Left ventricle myocardium inferior (tissue), 1 donor: ENCODE results near the gene PTPRR. TPM values are rescaled to one million over a fixed set of nuclear protein-coding genes. Genes with fewer than 3 reads are reported as not detected.

Experiments
- DNase-seq: peaks from one replicate; pipeline ENCODE4 v3.0.0-alpha.2; 2020
- H3K27ac ChIP-seq: fragments of 200-600 bp; replicated peaks from 2 replicates; pipeline ENCODE4 v1.8.0; 2021
- H3K27me3 ChIP-seq: fragments of 200-600 bp; 2 replicates; pipeline ENCODE4 v1.8.0; 2021; ENCODE audit warnings: low read depth
- H3K36me3 ChIP-seq: fragments of 200-600 bp; 2 replicates; pipeline ENCODE4 v1.8.0; 2021
- H3K4me1 ChIP-seq: fragments of 200-600 bp; 2 replicates; pipeline ENCODE4 v1.8.0; 2021
- H3K4me3 ChIP-seq: fragments of 200-600 bp; 2 replicates; pipeline ENCODE4 v1.8.0; 2021; ENCODE audit warnings: mild to moderate bottlenecking, moderate library complexity
- H3K9me3 ChIP-seq: fragments of 200-600 bp; replicated peaks from 2 replicates; pipeline ENCODE4 v1.8.0; 2021
- CTCF ChIP-seq: fragments of 200-600 bp; IDR thresholded peaks from 2 replicates; pipeline ENCODE4 v1.8.0; 2021; ENCODE audit warnings: antibody characterized with exemption, mild to moderate bottlenecking, borderline replicate concordance
- intact Hi-C: fragments of 100-400 bp; cut with micrococcal nuclease; formaldehyde crosslinking; loops from one replicate; pipeline ENCODE4 v1.11.0; 2022
- total RNA-seq: library from RNA; stranded (reverse); fragmentation: NEBNext Ultra II Directional; extraction: Animal tissue kit (Norgen Biotek cat#: 25700); gene quantifications from one replicate; pipeline ENCODE4 v1.2.1, GENCODE V29; 2021
- donor health status: DM: no; HTN: yes; CAD: no; lungs with severe emphysema.

PTPRR gene
- total RNA-seq, 1 donor from 2014 or later: 1.3 TPM

- Histone ChIP-seq H3K9me3 (no peaks in the 10 kb centered on the region), H3K4me1 (no peaks in the 10 kb centered on the region), H3K4me3 (no peak overlapping the region), H3K27ac (no peak overlapping the region), H3K27me3 (no peaks in the 10 kb centered on the region), H3K36me3 (no peaks in the 10 kb centered on the region)
- intact Hi-C loops: no loop called here
- TF ChIP-seq CTCF: no peak
- DNase-seq: no peak
These were observed 131.8 kb downstream of the PTPRR start for GRCh38 chr12:70788774-70789173.

- H3K4me1 ChIP-seq: no peaks in the 10 kb centered on the region
- no peaks in the 10 kb centered on the region for H3K9me3 ChIP-seq
- H3K27me3 ChIP-seq: no peaks in the 10 kb centered on the region
- intact Hi-C loops: no loop called here
- H3K27ac ChIP-seq: no peak overlapping the region
- no peak for DNase-seq
- no peak for TF ChIP-seq CTCF
- no peak overlapping the region for H3K4me3 ChIP-seq
- no peaks in the 10 kb centered on the region for H3K36me3 ChIP-seq
These were observed 132.9 kb downstream of the PTPRR start for GRCh38 chr12:70787612-70788011.

- TF ChIP-seq CTCF: no peak
- Histone ChIP-seq H3K4me1 (no peaks in the 10 kb centered on the region), H3K27ac (no peak overlapping the region), H3K27me3 (no peaks in the 10 kb centered on the region), H3K36me3 (no peaks in the 10 kb centered on the region), H3K4me3 (no peak overlapping the region), H3K9me3 (no peaks in the 10 kb centered on the region)
- intact Hi-C loops: no loop called here
- no peak for DNase-seq
These were observed 134.6 kb downstream of the PTPRR start for GRCh38 chr12:70785896-70786295.

GRCh38 chr12:70784042-70784668 lies 136.4 kb downstream of the PTPRR start:
- Histone ChIP-seq H3K27me3 (no peaks in the 10 kb centered on the region), H3K36me3 (no peaks in the 10 kb centered on the region), H3K4me1 (no peaks in the 10 kb centered on the region), H3K27ac (no peak overlapping the region), H3K9me3 (no peaks in the 10 kb centered on the region), H3K4me3 (no peak overlapping the region)
- TF ChIP-seq CTCF: no peak
- intact Hi-C loops: no loop called here
- no peak for DNase-seq

GRCh38 chr12:70783455-70783854 lies 137.1 kb downstream of the PTPRR start:
- no peak overlapping the region for H3K27ac ChIP-seq
- TF ChIP-seq CTCF: no peak
- intact Hi-C loops: no loop called here

More at GRCh38 chr12:70783455-70783854, 137.1 kb downstream of the PTPRR start:
- Histone ChIP-seq H3K4me3 (no peak overlapping the region), H3K27me3 (no peaks in the 10 kb centered on the region), H3K4me1 (no peaks in the 10 kb centered on the region), H3K9me3 (no peaks in the 10 kb centered on the region), H3K36me3 (no peaks in the 10 kb centered on the region)
- DNase-seq: no peak
